Adrenal gland (tissue), 5 donors: ENCODE results near the gene SLC35G2.

Experiments
- POLR2A ChIP-seq, 2 donors: fragments of 450-650 bp; IDR thresholded peaks; one replicate each; pipeline ENCODE4 v1.6.1; 2017; ENCODE audit warnings: antibody characterized with exemption in 2 of 2, mild to moderate bottlenecking in 2 of 2, moderate library complexity in 1 of 2
- TF ChIP-seq, protein P1 (sequence below), 6 experiments: fragments of 450-650 bp in 4 of 6; fragments of 200-600 bp in 2 of 6; sonication (generic) in 1 of 6; IDR thresholded peaks; 1 replicate in 5 of 6; 2 replicates in 1 of 6; pipeline versions ENCODE4 v1.5.1 to v1.8.0; 2016 to 2021; ENCODE audit warnings: antibody characterized with exemption in 6 of 6, mild to moderate bottlenecking in 2 of 6, moderate library complexity in 1 of 6
- donor health status: DM: no; HTN: no; CAD: no.

DNA sequence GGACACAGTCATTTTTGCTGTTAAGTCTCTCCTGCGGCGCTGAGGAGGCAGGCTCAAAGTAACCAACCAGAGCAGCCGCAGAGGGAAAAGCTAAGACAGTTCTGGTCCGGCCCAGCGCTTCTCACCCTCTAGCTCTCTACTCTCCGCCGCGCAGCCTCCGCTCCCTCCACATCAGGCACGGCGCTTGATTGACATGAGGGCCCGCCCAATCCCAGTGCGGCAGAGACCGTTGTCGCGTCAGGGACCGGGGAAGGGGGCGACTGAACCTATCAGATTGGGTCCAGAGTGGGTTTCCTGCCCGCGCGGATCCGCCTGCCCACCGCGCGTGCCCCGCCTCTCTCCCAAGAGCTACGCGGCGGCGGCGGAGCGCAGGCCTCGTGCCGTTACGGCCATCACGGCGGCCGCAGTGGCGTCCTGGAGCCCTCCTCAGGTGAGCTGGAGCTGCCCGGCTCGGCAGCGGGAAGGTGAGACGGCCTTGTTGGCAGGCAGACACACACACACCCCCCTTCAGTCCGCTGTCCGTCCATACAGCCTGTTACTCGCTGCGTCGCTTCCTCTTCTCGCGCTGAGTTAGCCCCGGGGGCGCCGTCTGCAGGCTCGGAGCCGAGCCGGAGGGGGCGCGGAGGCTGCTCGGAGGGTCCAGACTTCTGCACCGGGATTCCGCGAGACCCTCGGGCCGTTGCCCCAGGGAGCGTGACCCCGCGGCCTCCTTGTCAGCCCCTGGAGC is 43.1 kb downstream of the SLC35G2 start, which contains the start of gene NCK1:
- TF ChIP-seq, protein P1, sequence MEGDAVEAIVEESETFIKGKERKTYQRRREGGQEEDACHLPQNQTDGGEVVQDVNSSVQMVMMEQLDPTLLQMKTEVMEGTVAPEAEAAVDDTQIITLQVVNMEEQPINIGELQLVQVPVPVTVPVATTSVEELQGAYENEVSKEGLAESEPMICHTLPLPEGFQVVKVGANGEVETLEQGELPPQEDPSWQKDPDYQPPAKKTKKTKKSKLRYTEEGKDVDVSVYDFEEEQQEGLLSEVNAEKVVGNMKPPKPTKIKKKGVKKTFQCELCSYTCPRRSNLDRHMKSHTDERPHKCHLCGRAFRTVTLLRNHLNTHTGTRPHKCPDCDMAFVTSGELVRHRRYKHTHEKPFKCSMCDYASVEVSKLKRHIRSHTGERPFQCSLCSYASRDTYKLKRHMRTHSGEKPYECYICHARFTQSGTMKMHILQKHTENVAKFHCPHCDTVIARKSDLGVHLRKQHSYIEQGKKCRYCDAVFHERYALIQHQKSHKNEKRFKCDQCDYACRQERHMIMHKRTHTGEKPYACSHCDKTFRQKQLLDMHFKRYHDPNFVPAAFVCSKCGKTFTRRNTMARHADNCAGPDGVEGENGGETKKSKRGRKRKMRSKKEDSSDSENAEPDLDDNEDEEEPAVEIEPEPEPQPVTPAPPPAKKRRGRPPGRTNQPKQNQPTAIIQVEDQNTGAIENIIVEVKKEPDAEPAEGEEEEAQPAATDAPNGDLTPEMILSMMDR (IDR thresholded peaks at IDR 0.05) = peak in 1 of 6 experiments; percentile 31
- TF ChIP-seq POLR2A (IDR thresholded peaks at IDR 0.05) = peak; percentile 85 to 98
